GM12878 (cell line): Measurements from ENCODE around the gene ALDOB.

Source experiments
- CTCF ChIP-seq, 3 experiments: IDR thresholded peaks in 2 of 3; conservative IDR thresholded peaks in 1 of 3; 2 replicates each; pipeline ENCODE4 v1.5.1; 2011; ENCODE audit warnings: low read depth in 3 of 3, low read length in 3 of 3, mild to moderate bottlenecking in 3 of 3, control low read depth in 2 of 3, moderate library complexity in 2 of 3, inconsistent platforms in 1 of 3, mixed read lengths in 1 of 3; ENCODE audit not compliant: control insufficient read depth in 2 of 3, insufficient read depth in 1 of 3; ENCODE audit errors: extremely low read depth in 1 of 3
- EGR1 ChIP-seq, 2 experiments: IDR thresholded peaks; 1 replicate in 1 of 2; 2 replicates in 1 of 2; pipeline ENCODE4 v1.6.1; 2011 to 2012; ENCODE audit warnings: low read depth in 2 of 2, low read length in 2 of 2, borderline replicate concordance in 1 of 2, mild to moderate bottlenecking in 1 of 2, moderate library complexity in 1 of 2

DNA sequence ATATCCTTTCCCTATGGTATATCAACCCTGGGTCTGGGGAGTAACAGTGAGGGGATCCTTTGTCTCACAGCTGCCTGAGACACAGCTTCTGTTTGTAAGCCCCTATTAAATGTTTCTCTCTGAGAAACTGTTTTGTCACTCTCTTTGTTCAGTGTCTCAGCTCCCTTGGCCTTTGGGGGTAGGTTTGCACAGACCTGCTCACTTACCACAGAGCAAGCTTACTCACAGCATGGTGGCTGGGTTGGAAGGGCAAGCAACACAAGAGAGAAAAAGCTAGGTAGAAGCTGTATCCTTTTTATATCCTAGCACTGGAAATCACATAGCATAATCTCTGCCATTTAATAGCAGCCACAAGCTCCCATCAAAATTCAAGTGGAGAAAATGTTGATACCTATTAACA, 55.3 kb downstream of the ALDOB start:
- no peak for TF ChIP-seq CTCF (IDR thresholded peaks at IDR 0.05 in 2 of 3, conservative IDR thresholded peaks at IDR 0.05 in 1 of 3; ENCODE audit: control insufficient read depth in 2 of 3, extremely low read depth in 1 of 3, insufficient read depth in 1 of 3, low read depth in 3 of 3, low read length in 3 of 3)
- no peak for TF ChIP-seq EGR1 (IDR thresholded peaks at IDR 0.05; ENCODE audit: borderline replicate concordance in 1 of 2, low read depth in 2 of 2, low read length in 2 of 2)
